IMR-90 (cell line): ENCODE results near the gene GGA2. TPM values are rescaled to one million over a fixed set of nuclear protein-coding genes. Genes with fewer than 3 reads are reported as not detected.

Experiments
- ATAC-seq: fragments of 200-7000 bp; cut with Tn5 transposase; 2 replicates; pipeline ENCODE4 v1.9.1; 2020; ENCODE audit warnings: low read depth, mild to moderate bottlenecking, moderate library complexity
- BruUV-seq: library from RNA; stranded (reverse); fragments of 400-500 nt; replicated peaks from 2 replicates; lab custom pipeline; 2021; lab: Mats Ljungman, UMichigan
- CTCF ChIA-PET: fragments of 300-600 bp; formaldehyde crosslinking; extraction: SDS; loops from one replicate; lab custom pipeline; 2021; ENCODE audit warnings: antibody characterized with exemption; lab: Yijun Ruan, JAX
- POLR2A ChIA-PET: fragments of 300-600 bp; sonication (Branson Sonifier 250); formaldehyde crosslinking; loops from one replicate; lab custom pipeline; 2022; ENCODE audit warnings: antibody characterized with exemption; ENCODE audit not compliant: unreplicated experiment; lab: Charles Lee
- DNase-seq: peaks from one replicate; pipeline ENCODE4 v3.0.0; 2013
- H2AFZ ChIP-seq: replicated peaks from 2 replicates; pipeline ENCODE3; 2013; ENCODE audit warnings: low read length, mild to moderate bottlenecking; ENCODE audit not compliant: poor library complexity
- H2AK5ac ChIP-seq: 2 replicates; pipeline ENCODE4 v1.6.1; 2013; ENCODE audit warnings: low read depth, low read length, inconsistent platforms
- H2AK9ac ChIP-seq: replicated peaks from 2 replicates; pipeline ENCODE3; 2013; ENCODE audit warnings: mild to moderate bottlenecking, low read depth, low read length, moderate library complexity; ENCODE audit not compliant: poor library complexity
- H2BK120ac ChIP-seq: 2 replicates; pipeline ENCODE4 v1.6.1; 2013; ENCODE audit warnings: low read depth, low read length, inconsistent platforms
- H2BK15ac ChIP-seq: 3 replicates; pipeline ENCODE4 v1.6.1; 2013; ENCODE audit warnings: low read depth, low read length, inconsistent platforms
- H2BK20ac ChIP-seq: 2 replicates; pipeline ENCODE4 v1.6.1; 2013; ENCODE audit warnings: low read depth, mild to moderate bottlenecking, inconsistent platforms, low read length, moderate library complexity
- H2BK5ac ChIP-seq: 2 replicates; pipeline ENCODE4 v1.6.1; 2013; ENCODE audit warnings: mild to moderate bottlenecking, low read depth, low read length, inconsistent platforms; ENCODE audit not compliant: poor library complexity, severe bottlenecking
- H3K14ac ChIP-seq: replicated peaks from 2 replicates; pipeline ENCODE4 v1.6.1; 2013; ENCODE audit warnings: low read depth, low read length, inconsistent platforms
- H3K18ac ChIP-seq: 2 replicates; pipeline ENCODE4 v1.6.1; 2013; ENCODE audit warnings: low read depth, low read length, control low read depth
- H3K23ac ChIP-seq: 2 replicates; pipeline ENCODE4 v1.6.1; 2013; ENCODE audit warnings: low read depth, low read length, inconsistent platforms
- H3K27ac ChIP-seq: 2 replicates; pipeline ENCODE4 v1.5.1; 2013; ENCODE audit warnings: mild to moderate bottlenecking, control low read depth, low read length; ENCODE audit not compliant: insufficient read depth
- H3K27me3 ChIP-seq: 2 replicates; pipeline ENCODE4 v1.6.1; 2013; ENCODE audit warnings: low read length; ENCODE audit not compliant: control insufficient read depth, insufficient read depth
- H3K36me3 ChIP-seq: 2 replicates; pipeline ENCODE4 v1.6.1; 2013; ENCODE audit warnings: low read length, mixed read lengths; ENCODE audit not compliant: control insufficient read depth, insufficient read depth
- H3K4ac ChIP-seq: 2 replicates; pipeline ENCODE4 v1.6.1; 2013; ENCODE audit warnings: low read depth, low read length, inconsistent platforms
- H3K4me1 ChIP-seq: 2 replicates; pipeline ENCODE4 v1.6.1; 2013; ENCODE audit warnings: low read length, mixed read lengths; ENCODE audit not compliant: control insufficient read depth, insufficient read depth
- H3K4me2 ChIP-seq: 2 replicates; pipeline ENCODE4 v1.6.1; 2013; ENCODE audit warnings: low read depth, mild to moderate bottlenecking, control low read depth, low read length, moderate library complexity
- H3K4me3 ChIP-seq: 2 replicates; pipeline ENCODE4 v1.5.1; 2013; ENCODE audit warnings: low read depth, mild to moderate bottlenecking, control low read depth, low read length, moderate library complexity; ENCODE audit not compliant: insufficient read depth
- H3K56ac ChIP-seq: 2 replicates; pipeline ENCODE4 v1.6.1; 2013; ENCODE audit warnings: low read length, inconsistent platforms; ENCODE audit not compliant: insufficient read depth; ENCODE audit errors: extremely low read depth
- H3K79me1 ChIP-seq, 2 experiments: 2 replicates each; pipeline ENCODE4 v1.6.1; 2013; ENCODE audit warnings: low read length in 2 of 2, inconsistent platforms in 1 of 2, low read depth in 1 of 2
- H3K9ac ChIP-seq: 2 replicates; pipeline ENCODE4 v1.6.1; 2013; ENCODE audit warnings: low read depth, low read length, control low read depth
- H3K9me1 ChIP-seq: 2 replicates; pipeline ENCODE4 v1.6.1; 2013; ENCODE audit warnings: low read length, inconsistent platforms; ENCODE audit not compliant: insufficient read depth
- H3K9me3 ChIP-seq: 2 replicates; pipeline ENCODE4 v1.6.1; 2013; ENCODE audit warnings: low read length; ENCODE audit not compliant: control insufficient read depth, insufficient read depth
- H4K20me1 ChIP-seq: 2 replicates; pipeline ENCODE4 v1.6.1; 2013; ENCODE audit warnings: low read length, inconsistent platforms; ENCODE audit not compliant: insufficient read depth
- H4K5ac ChIP-seq: 2 replicates; pipeline ENCODE4 v1.6.1; 2013; ENCODE audit warnings: mild to moderate bottlenecking, low read depth, low read length, control low read depth
- H4K8ac ChIP-seq, 2 experiments: 2 replicates each; pipeline ENCODE4 v1.6.1; 2013; ENCODE audit warnings: low read depth in 2 of 2, low read length in 2 of 2, control low read depth in 1 of 2, inconsistent platforms in 1 of 2
- H4K91ac ChIP-seq: 2 replicates; pipeline ENCODE4 v1.6.1; 2013; ENCODE audit warnings: low read depth, low read length, inconsistent platforms; ENCODE audit not compliant: insufficient read depth
- BHLHE40 ChIP-seq: fragments of 150-350 bp; IDR thresholded peaks from 2 replicates; pipeline ENCODE4 v1.6.1; 2016; ENCODE audit warnings: mild to moderate bottlenecking, low read depth, low read length
- CHD1 ChIP-seq: IDR thresholded peaks from 2 replicates; pipeline ENCODE4 v1.6.1; 2012; ENCODE audit warnings: low read depth, low read length, improper control_type of control experiment
- CTCF ChIP-seq: conservative IDR thresholded peaks from 2 replicates; pipeline ENCODE4 v1.5.1; 2012; ENCODE audit warnings: mild to moderate bottlenecking, low read depth, low read length, improper control_type of control experiment
- ELK1 ChIP-seq: fragments of 150-350 bp; IDR thresholded peaks from 2 replicates; pipeline ENCODE4 v1.6.1; 2016; ENCODE audit warnings: low read depth, mild to moderate bottlenecking, low read length, moderate library complexity, borderline replicate concordance
- NFE2L2 ChIP-seq: fragments of 150-350 bp; IDR thresholded peaks from 2 replicates; pipeline ENCODE4 v1.6.1; 2016; ENCODE audit warnings: low read depth, mild to moderate bottlenecking, low read length
- RCOR1 ChIP-seq: IDR thresholded peaks from 2 replicates; pipeline ENCODE4 v1.6.1; 2012; ENCODE audit warnings: mild to moderate bottlenecking, low read length, improper control_type of control experiment; ENCODE audit not compliant: insufficient replicate concordance
- RFX5 ChIP-seq: IDR thresholded peaks from 2 replicates; pipeline ENCODE4 v1.8.0; 2012; ENCODE audit warnings: low read depth, mild to moderate bottlenecking, low read length, moderate library complexity
- WGBS, 2 experiments: methylation state at CpG; one replicate each; pipeline versions ENCODE4 v1.1.5 to v1.1.7; 2013; ENCODE audit warnings: missing lambda C conversion rate in 2 of 2; ENCODE audit not compliant: insufficient read length in 1 of 2; ENCODE audit errors: extremely low coverage in 2 of 2; 5-methylcytosine and 5-hydroxymethylcytosine counted together
- dilution Hi-C: fragments of 300-500 bp; cut with HindIII; formaldehyde crosslinking; loops from one replicate; pipeline ENCODE4 v1.14.3; 2018; ENCODE audit warnings: low sequenced_read_pairs; ENCODE audit not compliant: unreplicated experiment
- in situ Hi-C: fragments of 300-500 bp; cut with MboI; formaldehyde crosslinking; loops from 3 replicates; pipeline ENCODE4 v1.14.3; 2019; ENCODE audit warnings: low sequenced_read_pairs, inconsistent platforms, mixed read lengths
- intact Hi-C: fragments of 100-400 bp; cut with micrococcal nuclease; formaldehyde crosslinking; loops from 2 replicates; pipeline ENCODE4 v1.10.0; 2022
- polyA plus RNA-seq, 3 experiments: library from polyadenylated mRNA; depleted of rRNA; stranded (reverse); fragments of >200 nt; gene quantifications; 2 replicates each; pipeline ENCODE4 v1.2.3, GENCODE V29; 2012; ENCODE audit warnings: low replicate concordance in 1 of 3
- total RNA-seq: library from RNA; depleted of rRNA; stranded (reverse); fragments of >200 nt; gene quantifications from 2 replicates; pipeline ENCODE4 v1.2.3, GENCODE V29; 2012

The GGA2 gene
- total and polyA plus RNA-seq, 2 of the 4 experiments (the other 2 are of a cell fraction): 16.5 to 30.1 TPM

GRCh38 chr16:23491490-23492391, 18.6 kb downstream of the GGA2 start:
- no peak overlapping the region for H2AFZ ChIP-seq
- POLR2A ChIA-PET: no interaction called here
- no peak overlapping the region for H2AK5ac ChIP-seq
- H3K27me3 ChIP-seq: no peaks in the 10 kb centered on the region
- H3K36me3 ChIP-seq: peaks cover 59% of the 10 kb centered on the region
- no peak overlapping the region for H3K9ac ChIP-seq
- no peak overlapping the region for H2AK9ac ChIP-seq
- H2BK120ac ChIP-seq: no peak overlapping the region
- H3K4me2 ChIP-seq: no peak overlapping the region
- no peaks in the 10 kb centered on the region for H3K9me3 ChIP-seq
- BruUV-seq: no TSS peak
- no CpG with 5 or more reads among the region's 14 CpGs for WGBS, 2 experiments
- H3K27ac ChIP-seq: no peak overlapping the region
- no peak overlapping the region for H2BK20ac ChIP-seq
- in situ Hi-C loops: no loop called here
- H4K20me1 ChIP-seq: peaks cover 9% of the 10 kb centered on the region; the same call in 1 of the 2 replicates
- peak; percentile 16 for DNase-seq
- H4K8ac ChIP-seq: no peak overlapping the region
- TF ChIP-seq ELK1 (no peak), RFX5 (no peak), CTCF (no peak), BHLHE40 (no peak), CHD1 (no peak), NFE2L2 (no peak), RCOR1 (no peak)
- H4K91ac ChIP-seq: no peak overlapping the region
- no peak overlapping the region for H4K5ac ChIP-seq
- H3K23ac ChIP-seq: no peak overlapping the region
- H3K14ac ChIP-seq: 0 out of 2 replicates have a peak overlapping the region, but pooled peaks have one; percentile 11
- no peak overlapping the region for H3K4me3 ChIP-seq
- ATAC-seq: no peak
- H2BK15ac ChIP-seq: no peak overlapping the region
- no peak overlapping the region for H3K4ac ChIP-seq
- H3K56ac ChIP-seq: no peak overlapping the region
- no peak overlapping the region for H2BK5ac ChIP-seq
- CTCF ChIA-PET: interaction anchor here (0.7 kb wide), 1 partner anchor 190 kb away, joined by 3 read pairs; no protein-coding TSS in a partner anchor
- peaks cover 11% of the 10 kb centered on the region for H3K9me1 ChIP-seq
- H3K18ac ChIP-seq: no peak overlapping the region
- H3K4me1 ChIP-seq: peaks cover 5% of the 10 kb centered on the region; the same call in 1 of the 2 replicates
- dilution Hi-C loops: no loop called here
- intact Hi-C loops: no loop called here
- H3K79me1 ChIP-seq: peaks cover 3 to 21% of the 10 kb centered on the region in 2 experiments; a peak in 3 of 4 replicates
